GM23338 (cell line): ENCODE data around the gene CDC40.

ENCODE experiments used
- CREB1 ChIP-seq: fragments of 250-450 bp; sonication (Bioruptor Pico); IDR thresholded peaks from 2 replicates; pipeline ENCODE4 v1.5.0; 2020; ENCODE audit warnings: low read depth, mild to moderate bottlenecking, moderate library complexity
- EZH2 ChIP-seq: fragments of 200-600 bp; sonication (generic); IDR thresholded peaks from one replicate; pipeline ENCODE4 v1.8.0; 2017; ENCODE audit warnings: antibody characterized with exemption, mild to moderate bottlenecking, low read depth; ENCODE audit not compliant: unreplicated experiment
- POLR2AphosphoS5 ChIP-seq: IDR thresholded peaks from 2 replicates; pipeline ENCODE4 v1.6.1; 2016; ENCODE audit warnings: antibody characterized with exemption, low read depth
- TF ChIP-seq, protein P1 (sequence below), 2 experiments: fragments of 200-600 bp in 1 of 2; sonication (generic) in 1 of 2; conservative IDR thresholded peaks; 2 replicates each; pipeline versions ENCODE4 v1.5.1 to v1.6.1; 2016 to 2017; ENCODE audit warnings: antibody characterized with exemption in 2 of 2, low read depth in 2 of 2, mild to moderate bottlenecking in 2 of 2, moderate library complexity in 1 of 2
- TF ChIP-seq, protein P2 (sequence below): IDR thresholded peaks from one replicate; pipeline ENCODE4 v1.6.1; 2018; ENCODE audit warnings: antibody characterized with exemption; ENCODE audit not compliant: unreplicated experiment

DNA sequence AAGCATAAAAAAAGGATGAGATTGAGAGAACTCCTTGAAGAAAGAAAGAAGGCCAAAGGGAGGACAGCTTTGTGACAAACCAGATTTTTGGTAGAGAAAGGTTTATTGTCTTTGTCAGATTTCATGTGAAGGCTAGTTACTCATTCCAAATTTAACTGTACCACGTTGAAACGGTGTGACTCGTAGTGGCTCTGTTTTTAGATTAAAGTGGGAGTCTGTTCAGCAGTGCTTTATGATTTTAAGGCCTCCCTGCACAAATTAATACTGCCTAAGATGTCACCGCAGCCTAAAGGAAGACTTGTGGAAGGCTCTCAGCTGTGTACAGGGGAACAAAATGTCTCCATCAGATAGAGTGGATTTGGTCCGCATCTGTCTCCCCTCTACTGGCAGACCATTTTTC, 35.9 kb downstream of the CDC40 start:
- TF ChIP-seq POLR2AphosphoS5 (no peak), EZH2 (no peak), CREB1 (CRISPR knock-in tag) (no peak)
- TF ChIP-seq, protein P1, sequence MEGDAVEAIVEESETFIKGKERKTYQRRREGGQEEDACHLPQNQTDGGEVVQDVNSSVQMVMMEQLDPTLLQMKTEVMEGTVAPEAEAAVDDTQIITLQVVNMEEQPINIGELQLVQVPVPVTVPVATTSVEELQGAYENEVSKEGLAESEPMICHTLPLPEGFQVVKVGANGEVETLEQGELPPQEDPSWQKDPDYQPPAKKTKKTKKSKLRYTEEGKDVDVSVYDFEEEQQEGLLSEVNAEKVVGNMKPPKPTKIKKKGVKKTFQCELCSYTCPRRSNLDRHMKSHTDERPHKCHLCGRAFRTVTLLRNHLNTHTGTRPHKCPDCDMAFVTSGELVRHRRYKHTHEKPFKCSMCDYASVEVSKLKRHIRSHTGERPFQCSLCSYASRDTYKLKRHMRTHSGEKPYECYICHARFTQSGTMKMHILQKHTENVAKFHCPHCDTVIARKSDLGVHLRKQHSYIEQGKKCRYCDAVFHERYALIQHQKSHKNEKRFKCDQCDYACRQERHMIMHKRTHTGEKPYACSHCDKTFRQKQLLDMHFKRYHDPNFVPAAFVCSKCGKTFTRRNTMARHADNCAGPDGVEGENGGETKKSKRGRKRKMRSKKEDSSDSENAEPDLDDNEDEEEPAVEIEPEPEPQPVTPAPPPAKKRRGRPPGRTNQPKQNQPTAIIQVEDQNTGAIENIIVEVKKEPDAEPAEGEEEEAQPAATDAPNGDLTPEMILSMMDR (conservative IDR thresholded peaks at IDR 0.05; ENCODE audit: low read depth in 2 of 2): no peak
- TF ChIP-seq, protein P2, sequence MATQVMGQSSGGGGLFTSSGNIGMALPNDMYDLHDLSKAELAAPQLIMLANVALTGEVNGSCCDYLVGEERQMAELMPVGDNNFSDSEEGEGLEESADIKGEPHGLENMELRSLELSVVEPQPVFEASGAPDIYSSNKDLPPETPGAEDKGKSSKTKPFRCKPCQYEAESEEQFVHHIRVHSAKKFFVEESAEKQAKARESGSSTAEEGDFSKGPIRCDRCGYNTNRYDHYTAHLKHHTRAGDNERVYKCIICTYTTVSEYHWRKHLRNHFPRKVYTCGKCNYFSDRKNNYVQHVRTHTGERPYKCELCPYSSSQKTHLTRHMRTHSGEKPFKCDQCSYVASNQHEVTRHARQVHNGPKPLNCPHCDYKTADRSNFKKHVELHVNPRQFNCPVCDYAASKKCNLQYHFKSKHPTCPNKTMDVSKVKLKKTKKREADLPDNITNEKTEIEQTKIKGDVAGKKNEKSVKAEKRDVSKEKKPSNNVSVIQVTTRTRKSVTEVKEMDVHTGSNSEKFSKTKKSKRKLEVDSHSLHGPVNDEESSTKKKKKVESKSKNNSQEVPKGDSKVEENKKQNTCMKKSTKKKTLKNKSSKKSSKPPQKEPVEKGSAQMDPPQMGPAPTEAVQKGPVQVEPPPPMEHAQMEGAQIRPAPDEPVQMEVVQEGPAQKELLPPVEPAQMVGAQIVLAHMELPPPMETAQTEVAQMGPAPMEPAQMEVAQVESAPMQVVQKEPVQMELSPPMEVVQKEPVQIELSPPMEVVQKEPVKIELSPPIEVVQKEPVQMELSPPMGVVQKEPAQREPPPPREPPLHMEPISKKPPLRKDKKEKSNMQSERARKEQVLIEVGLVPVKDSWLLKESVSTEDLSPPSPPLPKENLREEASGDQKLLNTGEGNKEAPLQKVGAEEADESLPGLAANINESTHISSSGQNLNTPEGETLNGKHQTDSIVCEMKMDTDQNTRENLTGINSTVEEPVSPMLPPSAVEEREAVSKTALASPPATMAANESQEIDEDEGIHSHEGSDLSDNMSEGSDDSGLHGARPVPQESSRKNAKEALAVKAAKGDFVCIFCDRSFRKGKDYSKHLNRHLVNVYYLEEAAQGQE: no peak
